HepG2 (cell line): Measurements from ENCODE around the gene LRRC45. TPM values are rescaled to one million over a fixed set of nuclear protein-coding genes. Genes with fewer than 3 reads are reported as not detected.

Experiments
- IRF2 ChIP-seq: IDR thresholded peaks from 2 replicates; pipeline ENCODE4 v1.6.1; 2018; ENCODE audit warnings: missing genetic modification reagents, missing compliant biosample characterization
- MYNN ChIP-seq: sonication (generic); formaldehyde crosslinking; IDR thresholded peaks from 2 replicates; pipeline ENCODE4 v1.4.0; 2020; ENCODE audit warnings: mild to moderate bottlenecking, low read depth, missing genetic modification reagents
- SRSF1 ChIP-seq: fragments of 200-400 bp; formaldehyde crosslinking; optimal IDR thresholded peaks from 2 replicates; pipeline ENCODE3; 2017; ENCODE audit warnings: mild to moderate bottlenecking, low read depth, low read length, moderate library complexity
- SUZ12 ChIP-seq: fragments of 150-350 bp; IDR thresholded peaks from 2 replicates; pipeline ENCODE4 v1.6.1; 2014; ENCODE audit warnings: low read depth, low read length
- YEATS4 ChIP-seq: sonication (generic); formaldehyde crosslinking; IDR thresholded peaks from 2 replicates; pipeline ENCODE4 v1.4.0; 2020; ENCODE audit warnings: missing genetic modification reagents, borderline replicate concordance
- ZNF160 ChIP-seq: sonication (generic); formaldehyde crosslinking; IDR thresholded peaks from 2 replicates; pipeline ENCODE4 v1.8.0; 2022; ENCODE audit warnings: mild to moderate bottlenecking, inconsistent platforms, missing genetic modification reagents
- ZNF282 ChIP-seq: fragments of 450-650 bp; IDR thresholded peaks from 2 replicates; pipeline ENCODE4 v1.6.1; 2018; ENCODE audit not compliant: partially characterized antibody
- ZNF44 ChIP-seq: sonication (generic); formaldehyde crosslinking; IDR thresholded peaks from 2 replicates; pipeline ENCODE4 v1.5.1; 2020; ENCODE audit warnings: mild to moderate bottlenecking, missing genetic modification reagents
- ZSCAN12 ChIP-seq: sonication (generic); formaldehyde crosslinking; IDR thresholded peaks from 2 replicates; pipeline ENCODE4 v1.9.0; 2021; ENCODE audit warnings: mild to moderate bottlenecking, missing genetic modification reagents
- polyA plus RNA-seq, 8 experiments: library from polyadenylated mRNA; depleted of rRNA in 3 of 8; stranded (reverse) in 7 of 8; unstranded in 1 of 8; fragments of >200 nt; fragmentation: Illumina TruSeq in 4 of 8; extraction: Trizol in 4 of 8; gene quantifications; 2 replicates each; pipeline versions ENCODE4 v1.2.1 to v1.2.3, GENCODE V29; 2011 to 2016; ENCODE audit warnings: low read depth in 4 of 8, missing spikeins in 1 of 8, mixed read lengths in 1 of 8; ENCODE audit not compliant: insufficient read depth in 1 of 8
- total RNA-seq, 5 experiments: library from RNA; depleted of rRNA; stranded (reverse); fragments of >200 nt; fragmentation: Illumina TruSeq; extraction: Trizol; gene quantifications; 2 replicates each; pipeline ENCODE4 v1.2.3, GENCODE V29; 2016; ENCODE audit warnings: low read depth in 1 of 5
- TF ChIP-seq, protein P1 (sequence below): sonication (generic); formaldehyde crosslinking; IDR thresholded peaks from 2 replicates; pipeline ENCODE4 v1.5.0; 2020; ENCODE audit warnings: mild to moderate bottlenecking, missing genetic modification reagents, borderline replicate concordance
- TF ChIP-seq, protein P2 (sequence below): sonication (generic); formaldehyde crosslinking; IDR thresholded peaks from 2 replicates; pipeline ENCODE4 v1.5.1; 2020; ENCODE audit warnings: missing genetic modification reagents, mild to moderate bottlenecking, borderline replicate concordance
- TF ChIP-seq, protein P3 (sequence below): IDR thresholded peaks from 2 replicates; pipeline ENCODE4 v1.6.1; 2016; ENCODE audit warnings: missing genetic modification reagents, missing compliant biosample characterization
- TF ChIP-seq, protein P4 (sequence below): conservative IDR thresholded peaks from 2 replicates; pipeline ENCODE4 v1.6.1; 2018; ENCODE audit warnings: missing genetic modification reagents
- TF ChIP-seq, protein P5 (sequence below): sonication (generic); formaldehyde crosslinking; IDR thresholded peaks from 2 replicates; pipeline ENCODE4 v1.4.0; 2020; ENCODE audit warnings: missing genetic modification reagents
- TF ChIP-seq, protein P6 (sequence below): IDR thresholded peaks from 2 replicates; pipeline ENCODE4 v1.6.1; 2016; ENCODE audit warnings: mild to moderate bottlenecking

The LRRC45 gene
- total and polyA plus RNA-seq, 2 of the 13 experiments (the other 11 are each of a cell fraction or from before 2014, with no cell fraction given), result 11.6 to 48.1 TPM

DNA sequence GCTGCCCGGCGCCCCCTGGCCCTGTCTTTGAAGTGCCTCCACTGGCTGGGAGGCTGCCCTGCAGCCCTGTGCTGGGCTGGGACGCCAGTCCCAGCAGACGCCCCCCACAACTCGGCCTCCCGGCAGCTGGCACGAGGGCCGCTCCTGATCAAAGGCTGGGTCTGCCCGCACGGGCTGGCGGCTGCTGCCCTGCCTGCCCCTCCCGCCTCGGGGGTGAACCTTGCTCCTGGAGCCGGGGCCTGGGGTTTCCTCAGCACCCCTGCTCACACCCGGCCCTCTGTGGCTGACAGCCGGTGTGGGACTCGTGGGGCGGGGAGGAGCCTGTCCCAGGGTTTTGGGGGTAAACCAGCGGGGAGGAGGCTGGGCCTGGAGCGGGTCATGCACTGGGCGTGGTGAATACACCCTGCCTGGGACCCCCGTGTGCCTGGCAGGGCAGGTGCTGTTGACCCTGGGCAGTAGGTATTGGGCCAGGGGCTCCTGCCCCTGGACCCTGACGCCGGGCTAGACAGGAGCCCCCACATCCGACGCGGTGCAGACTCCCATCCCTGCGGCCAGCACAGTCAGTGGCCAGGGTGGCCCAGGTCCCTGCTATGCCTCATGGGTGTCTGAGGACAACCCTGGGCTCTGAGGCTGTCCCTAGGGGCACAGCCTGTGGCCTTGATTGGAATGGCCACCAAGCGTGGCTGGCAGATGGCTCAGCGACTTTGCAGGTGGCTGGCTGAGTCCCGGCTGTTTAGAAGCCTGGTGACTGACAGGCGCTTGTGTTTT, 22.1 kb upstream of the LRRC45 start (continued):
- TF ChIP-seq ZNF44 (CRISPR knock-in tag), result no peak
- peak; percentile 80 for TF ChIP-seq YEATS4 (CRISPR knock-in tag)
- TF ChIP-seq, protein P1, sequence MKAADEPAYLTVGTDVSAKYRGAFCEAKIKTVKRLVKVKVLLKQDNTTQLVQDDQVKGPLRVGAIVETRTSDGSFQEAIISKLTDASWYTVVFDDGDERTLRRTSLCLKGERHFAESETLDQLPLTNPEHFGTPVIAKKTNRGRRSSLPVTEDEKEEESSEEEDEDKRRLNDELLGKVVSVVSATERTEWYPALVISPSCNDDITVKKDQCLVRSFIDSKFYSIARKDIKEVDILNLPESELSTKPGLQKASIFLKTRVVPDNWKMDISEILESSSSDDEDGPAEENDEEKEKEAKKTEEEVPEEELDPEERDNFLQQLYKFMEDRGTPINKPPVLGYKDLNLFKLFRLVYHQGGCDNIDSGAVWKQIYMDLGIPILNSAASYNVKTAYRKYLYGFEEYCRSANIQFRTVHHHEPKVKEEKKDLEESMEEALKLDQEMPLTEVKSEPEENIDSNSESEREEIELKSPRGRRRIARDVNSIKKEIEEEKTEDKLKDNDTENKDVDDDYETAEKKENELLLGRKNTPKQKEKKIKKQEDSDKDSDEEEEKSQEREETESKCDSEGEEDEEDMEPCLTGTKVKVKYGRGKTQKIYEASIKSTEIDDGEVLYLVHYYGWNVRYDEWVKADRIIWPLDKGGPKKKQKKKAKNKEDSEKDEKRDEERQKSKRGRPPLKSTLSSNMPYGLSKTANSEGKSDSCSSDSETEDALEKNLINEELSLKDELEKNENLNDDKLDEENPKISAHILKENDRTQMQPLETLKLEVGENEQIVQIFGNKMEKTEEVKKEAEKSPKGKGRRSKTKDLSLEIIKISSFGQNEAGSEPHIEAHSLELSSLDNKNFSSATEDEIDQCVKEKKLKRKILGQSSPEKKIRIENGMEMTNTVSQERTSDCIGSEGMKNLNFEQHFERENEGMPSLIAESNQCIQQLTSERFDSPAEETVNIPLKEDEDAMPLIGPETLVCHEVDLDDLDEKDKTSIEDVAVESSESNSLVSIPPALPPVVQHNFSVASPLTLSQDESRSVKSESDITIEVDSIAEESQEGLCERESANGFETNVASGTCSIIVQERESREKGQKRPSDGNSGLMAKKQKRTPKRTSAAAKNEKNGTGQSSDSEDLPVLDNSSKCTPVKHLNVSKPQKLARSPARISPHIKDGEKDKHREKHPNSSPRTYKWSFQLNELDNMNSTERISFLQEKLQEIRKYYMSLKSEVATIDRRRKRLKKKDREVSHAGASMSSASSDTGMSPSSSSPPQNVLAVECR (CRISPR knock-in tag), result peak; percentile 87; the same call in 1 of the 2 replicates
- TF ChIP-seq ZSCAN12 (CRISPR knock-in tag), result peak; percentile 86
- TF ChIP-seq SRSF1, result peak; percentile 98
- TF ChIP-seq, protein P2, sequence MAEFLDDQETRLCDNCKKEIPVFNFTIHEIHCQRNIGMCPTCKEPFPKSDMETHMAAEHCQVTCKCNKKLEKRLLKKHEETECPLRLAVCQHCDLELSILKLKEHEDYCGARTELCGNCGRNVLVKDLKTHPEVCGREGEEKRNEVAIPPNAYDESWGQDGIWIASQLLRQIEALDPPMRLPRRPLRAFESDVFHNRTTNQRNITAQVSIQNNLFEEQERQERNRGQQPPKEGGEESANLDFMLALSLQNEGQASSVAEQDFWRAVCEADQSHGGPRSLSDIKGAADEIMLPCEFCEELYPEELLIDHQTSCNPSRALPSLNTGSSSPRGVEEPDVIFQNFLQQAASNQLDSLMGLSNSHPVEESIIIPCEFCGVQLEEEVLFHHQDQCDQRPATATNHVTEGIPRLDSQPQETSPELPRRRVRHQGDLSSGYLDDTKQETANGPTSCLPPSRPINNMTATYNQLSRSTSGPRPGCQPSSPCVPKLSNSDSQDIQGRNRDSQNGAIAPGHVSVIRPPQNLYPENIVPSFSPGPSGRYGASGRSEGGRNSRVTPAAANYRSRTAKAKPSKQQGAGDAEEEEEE, result no peak
- TF ChIP-seq, protein P3, sequence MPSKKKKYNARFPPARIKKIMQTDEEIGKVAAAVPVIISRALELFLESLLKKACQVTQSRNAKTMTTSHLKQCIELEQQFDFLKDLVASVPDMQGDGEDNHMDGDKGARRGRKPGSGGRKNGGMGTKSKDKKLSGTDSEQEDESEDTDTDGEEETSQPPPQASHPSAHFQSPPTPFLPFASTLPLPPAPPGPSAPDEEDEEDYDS (CRISPR knock-in tag), result peak; percentile 27; the same call in 1 of the 2 replicates
- TF ChIP-seq, protein P4, sequence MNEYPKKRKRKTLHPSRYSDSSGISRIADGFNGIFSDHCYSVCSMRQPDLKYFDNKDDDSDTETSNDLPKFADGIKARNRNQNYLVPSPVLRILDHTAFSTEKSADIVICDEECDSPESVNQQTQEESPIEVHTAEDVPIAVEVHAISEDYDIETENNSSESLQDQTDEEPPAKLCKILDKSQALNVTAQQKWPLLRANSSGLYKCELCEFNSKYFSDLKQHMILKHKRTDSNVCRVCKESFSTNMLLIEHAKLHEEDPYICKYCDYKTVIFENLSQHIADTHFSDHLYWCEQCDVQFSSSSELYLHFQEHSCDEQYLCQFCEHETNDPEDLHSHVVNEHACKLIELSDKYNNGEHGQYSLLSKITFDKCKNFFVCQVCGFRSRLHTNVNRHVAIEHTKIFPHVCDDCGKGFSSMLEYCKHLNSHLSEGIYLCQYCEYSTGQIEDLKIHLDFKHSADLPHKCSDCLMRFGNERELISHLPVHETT (CRISPR knock-in tag), result peak; percentile 83; the same call in 1 of the 2 replicates
- TF ChIP-seq, protein P5, sequence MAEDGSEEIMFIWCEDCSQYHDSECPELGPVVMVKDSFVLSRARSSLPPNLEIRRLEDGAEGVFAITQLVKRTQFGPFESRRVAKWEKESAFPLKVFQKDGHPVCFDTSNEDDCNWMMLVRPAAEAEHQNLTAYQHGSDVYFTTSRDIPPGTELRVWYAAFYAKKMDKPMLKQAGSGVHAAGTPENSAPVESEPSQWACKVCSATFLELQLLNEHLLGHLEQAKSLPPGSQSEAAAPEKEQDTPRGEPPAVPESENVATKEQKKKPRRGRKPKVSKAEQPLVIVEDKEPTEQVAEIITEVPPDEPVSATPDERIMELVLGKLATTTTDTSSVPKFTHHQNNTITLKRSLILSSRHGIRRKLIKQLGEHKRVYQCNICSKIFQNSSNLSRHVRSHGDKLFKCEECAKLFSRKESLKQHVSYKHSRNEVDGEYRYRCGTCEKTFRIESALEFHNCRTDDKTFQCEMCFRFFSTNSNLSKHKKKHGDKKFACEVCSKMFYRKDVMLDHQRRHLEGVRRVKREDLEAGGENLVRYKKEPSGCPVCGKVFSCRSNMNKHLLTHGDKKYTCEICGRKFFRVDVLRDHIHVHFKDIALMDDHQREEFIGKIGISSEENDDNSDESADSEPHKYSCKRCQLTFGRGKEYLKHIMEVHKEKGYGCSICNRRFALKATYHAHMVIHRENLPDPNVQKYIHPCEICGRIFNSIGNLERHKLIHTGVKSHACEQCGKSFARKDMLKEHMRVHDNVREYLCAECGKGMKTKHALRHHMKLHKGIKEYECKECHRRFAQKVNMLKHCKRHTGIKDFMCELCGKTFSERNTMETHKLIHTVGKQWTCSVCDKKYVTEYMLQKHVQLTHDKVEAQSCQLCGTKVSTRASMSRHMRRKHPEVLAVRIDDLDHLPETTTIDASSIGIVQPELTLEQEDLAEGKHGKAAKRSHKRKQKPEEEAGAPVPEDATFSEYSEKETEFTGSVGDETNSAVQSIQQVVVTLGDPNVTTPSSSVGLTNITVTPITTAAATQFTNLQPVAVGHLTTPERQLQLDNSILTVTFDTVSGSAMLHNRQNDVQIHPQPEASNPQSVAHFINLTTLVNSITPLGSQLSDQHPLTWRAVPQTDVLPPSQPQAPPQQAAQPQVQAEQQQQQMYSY, result peak; percentile 80; the same call in 1 of the 2 replicates
- TF ChIP-seq SUZ12, result no peak
- TF ChIP-seq IRF2 (CRISPR knock-in tag), result peak; percentile 90
- no peak for TF ChIP-seq MYNN (CRISPR knock-in tag)
- no peak for TF ChIP-seq ZNF282
- TF ChIP-seq, protein P6, sequence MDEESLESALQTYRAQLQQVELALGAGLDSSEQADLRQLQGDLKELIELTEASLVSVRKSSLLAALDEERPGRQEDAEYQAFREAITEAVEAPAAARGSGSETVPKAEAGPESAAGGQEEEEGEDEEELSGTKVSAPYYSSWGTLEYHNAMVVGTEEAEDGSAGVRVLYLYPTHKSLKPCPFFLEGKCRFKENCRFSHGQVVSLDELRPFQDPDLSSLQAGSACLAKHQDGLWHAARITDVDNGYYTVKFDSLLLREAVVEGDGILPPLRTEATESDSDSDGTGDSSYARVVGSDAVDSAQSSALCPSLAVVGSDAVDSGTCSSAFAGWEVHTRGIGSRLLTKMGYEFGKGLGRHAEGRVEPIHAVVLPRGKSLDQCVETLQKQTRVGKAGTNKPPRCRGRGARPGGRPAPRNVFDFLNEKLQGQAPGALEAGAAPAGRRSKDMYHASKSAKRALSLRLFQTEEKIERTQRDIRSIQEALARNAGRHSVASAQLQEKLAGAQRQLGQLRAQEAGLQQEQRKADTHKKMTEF, result peak; percentile 99
- peak; percentile 93 for TF ChIP-seq ZNF160 (CRISPR knock-in tag)
